Epithelial cell of esophagus (primary cell): ENCODE data around the gene PPFIA2.

ENCODE experiments used
- DNase-seq: peaks from one replicate; pipeline ENCODE4 v3.0.0; 2010; ENCODE audit warnings: low read depth
- H3K4me3 ChIP-seq: 2 replicates; pipeline ENCODE4 v1.5.1; 2011; ENCODE audit warnings: mild to moderate bottlenecking, low read length, control low read depth
- TF ChIP-seq, protein P1 (sequence below): IDR thresholded peaks from 2 replicates; pipeline ENCODE4 v1.5.1; 2011; ENCODE audit warnings: low read depth, mild to moderate bottlenecking, low read length, control low read depth, inconsistent platforms; ENCODE audit not compliant: insufficient read depth; ENCODE audit errors: missing control alignments

Gene PPFIA2

DNA sequence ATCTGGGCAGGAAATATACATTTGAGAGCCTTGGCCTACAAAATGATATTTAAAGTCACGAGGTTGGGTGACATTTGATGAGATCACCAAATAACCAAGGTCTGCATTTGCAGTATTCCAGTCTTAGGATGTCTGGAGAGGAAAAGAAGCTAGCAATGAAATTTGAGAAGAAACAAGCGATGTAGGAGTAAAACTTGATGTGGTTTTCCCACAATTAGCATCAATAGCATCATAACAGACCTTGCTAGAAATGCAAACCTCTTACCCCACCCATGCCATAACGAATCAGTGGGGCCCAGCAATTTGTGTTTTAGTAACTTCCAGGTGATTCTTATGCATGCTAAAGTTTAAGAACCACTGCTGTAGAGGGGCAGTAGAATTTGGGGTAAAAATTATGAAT lies 219.9 kb downstream of the PPFIA2 start:
- no peak overlapping the region for H3K4me3 ChIP-seq
- DNase-seq = no peak
- TF ChIP-seq, protein P1, sequence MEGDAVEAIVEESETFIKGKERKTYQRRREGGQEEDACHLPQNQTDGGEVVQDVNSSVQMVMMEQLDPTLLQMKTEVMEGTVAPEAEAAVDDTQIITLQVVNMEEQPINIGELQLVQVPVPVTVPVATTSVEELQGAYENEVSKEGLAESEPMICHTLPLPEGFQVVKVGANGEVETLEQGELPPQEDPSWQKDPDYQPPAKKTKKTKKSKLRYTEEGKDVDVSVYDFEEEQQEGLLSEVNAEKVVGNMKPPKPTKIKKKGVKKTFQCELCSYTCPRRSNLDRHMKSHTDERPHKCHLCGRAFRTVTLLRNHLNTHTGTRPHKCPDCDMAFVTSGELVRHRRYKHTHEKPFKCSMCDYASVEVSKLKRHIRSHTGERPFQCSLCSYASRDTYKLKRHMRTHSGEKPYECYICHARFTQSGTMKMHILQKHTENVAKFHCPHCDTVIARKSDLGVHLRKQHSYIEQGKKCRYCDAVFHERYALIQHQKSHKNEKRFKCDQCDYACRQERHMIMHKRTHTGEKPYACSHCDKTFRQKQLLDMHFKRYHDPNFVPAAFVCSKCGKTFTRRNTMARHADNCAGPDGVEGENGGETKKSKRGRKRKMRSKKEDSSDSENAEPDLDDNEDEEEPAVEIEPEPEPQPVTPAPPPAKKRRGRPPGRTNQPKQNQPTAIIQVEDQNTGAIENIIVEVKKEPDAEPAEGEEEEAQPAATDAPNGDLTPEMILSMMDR = no peak

DNA sequence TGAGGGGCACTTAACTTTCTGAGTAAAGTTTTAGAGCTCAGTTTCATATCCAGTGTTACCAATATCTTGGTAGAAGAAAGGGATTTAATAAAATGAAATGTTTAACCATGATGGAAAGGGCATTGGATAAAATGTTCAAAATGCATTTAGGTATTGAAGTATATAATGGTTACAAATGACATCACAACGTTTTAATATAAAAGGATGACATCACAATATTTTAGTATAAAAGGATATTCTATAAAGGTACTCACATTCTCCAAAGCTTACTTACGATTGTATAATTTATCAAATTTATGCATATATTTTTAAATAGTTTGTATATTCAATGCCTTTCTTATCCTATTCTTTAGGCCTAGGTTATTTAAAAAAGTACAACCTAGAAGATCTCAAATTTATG lies 226.1 kb downstream of the PPFIA2 start:
- DNase-seq = no peak
- TF ChIP-seq, protein P1 = no peak
- no peak overlapping the region for H3K4me3 ChIP-seq

DNA sequence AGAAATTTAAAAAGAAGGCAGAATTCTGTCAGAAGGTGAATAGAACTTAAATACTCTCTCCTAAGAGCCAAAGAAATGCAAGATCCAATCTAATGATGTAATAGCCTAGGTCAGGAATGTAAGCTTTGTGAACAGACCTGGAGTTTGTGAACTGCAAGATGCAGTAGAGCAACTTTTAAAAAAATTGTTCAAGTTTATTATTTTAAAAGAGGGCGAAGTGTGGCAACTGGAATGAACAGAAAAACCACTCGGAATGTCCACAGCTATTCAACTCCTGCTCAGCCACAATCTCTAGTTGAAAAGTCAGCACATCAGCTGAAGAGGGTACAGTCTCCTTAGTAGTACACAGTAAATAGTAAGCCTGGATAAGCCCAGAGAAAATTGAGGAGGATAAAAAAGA lies 228.8 kb downstream of the PPFIA2 start:
- DNase-seq = peak; percentile 1
- TF ChIP-seq, protein P1 = no peak
- no peak overlapping the region for H3K4me3 ChIP-seq

DNA sequence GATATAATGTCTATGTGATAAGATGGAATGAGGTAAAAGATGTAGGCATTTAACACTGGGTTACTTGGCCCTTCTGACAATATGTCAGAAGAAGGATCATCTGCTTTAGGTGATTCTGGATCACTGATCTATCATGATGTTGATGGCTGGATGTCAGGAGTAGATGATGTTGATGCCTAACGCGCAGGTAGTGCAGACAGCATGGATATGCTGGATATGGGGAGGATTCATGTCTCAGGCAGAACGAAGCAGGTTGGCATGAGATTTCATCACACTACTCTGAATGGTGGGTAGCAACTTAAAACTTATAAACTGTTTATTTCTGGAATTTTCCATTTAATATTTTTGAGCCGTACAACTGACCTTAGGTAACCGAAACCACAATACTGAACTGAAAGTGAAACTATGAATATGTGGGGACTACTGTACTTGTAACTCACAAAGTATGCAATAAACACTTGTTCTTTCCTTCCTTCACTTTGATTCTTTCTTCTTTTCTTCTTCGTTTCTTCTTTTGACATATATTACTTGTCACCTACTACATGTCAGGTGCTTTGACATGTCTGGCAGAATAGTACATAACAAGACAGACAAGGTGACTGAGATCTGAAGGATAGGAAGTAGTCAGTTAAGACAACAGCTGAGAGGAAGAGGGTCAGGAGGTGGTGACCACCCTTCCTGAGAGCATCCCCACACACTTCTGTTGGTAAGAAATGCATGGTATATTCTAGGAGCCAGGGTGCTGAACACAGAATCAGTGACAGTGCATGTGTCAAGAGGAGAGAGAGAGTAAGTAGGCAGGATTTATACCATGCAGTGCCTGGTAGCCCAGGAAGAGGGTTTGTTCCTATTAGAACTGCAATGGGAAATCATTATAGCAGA lies 238.8 kb downstream of the PPFIA2 start:
- no peak overlapping the region for H3K4me3 ChIP-seq
- TF ChIP-seq, protein P1 = no peak
- no peak for DNase-seq

DNA sequence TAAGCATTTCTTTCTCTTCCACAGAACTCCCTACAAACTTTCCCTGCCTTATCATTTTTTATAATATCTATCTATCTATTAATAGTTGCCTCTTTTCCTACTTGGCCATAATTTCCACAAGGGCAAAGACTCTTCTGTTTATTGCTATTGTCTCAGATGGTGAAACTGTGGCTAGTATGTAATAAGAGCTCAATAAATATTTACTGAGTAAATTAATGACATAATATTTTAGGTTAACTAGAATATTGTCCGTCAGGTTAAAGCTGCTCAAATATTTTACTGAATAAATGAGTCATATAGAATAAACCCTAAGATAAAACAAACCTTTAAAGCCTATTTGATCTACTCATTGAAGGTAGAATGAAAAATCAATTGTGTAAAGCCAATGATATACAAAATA lies 240.5 kb downstream of the PPFIA2 start:
- TF ChIP-seq, protein P1 = no peak
- no peak overlapping the region for H3K4me3 ChIP-seq
- no peak for DNase-seq

DNA sequence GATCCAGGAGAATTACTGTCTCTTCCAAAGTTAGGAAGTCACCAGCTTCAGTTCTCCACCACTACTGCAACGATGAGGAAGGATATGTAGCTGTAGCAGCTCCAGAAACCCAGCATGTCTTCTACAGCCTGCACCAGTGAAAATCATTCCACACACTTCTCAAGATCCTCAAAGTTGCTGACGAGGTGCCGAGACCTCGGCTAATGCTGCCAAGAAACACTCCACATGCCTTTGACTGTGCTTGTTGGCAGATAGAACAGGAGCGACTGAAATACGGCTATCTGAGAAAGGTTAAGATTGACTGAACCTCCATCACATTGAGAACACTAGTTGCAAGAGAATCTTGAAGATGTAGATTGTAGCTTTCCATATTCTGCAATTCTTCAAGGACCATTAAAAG lies 241.9 kb downstream of the PPFIA2 start:
- DNase-seq = no peak
- TF ChIP-seq, protein P1 = no peak

More for the DNA sequence above, 241.9 kb downstream of the PPFIA2 start:
- no peak overlapping the region for H3K4me3 ChIP-seq
